Measurements from ENCODE around the gene RMI2.
A peak's percentile ranks its signal among the peaks of the same experiment; 100 is the strongest.

Gene RMI2

GRCh38 chr16:11306381-11306780 is 38.9 kb upstream of the RMI2 start:
- Mint-ChIP-seq H3K4me1 (peaks cover 26% of the 10 kb centered on the region), H3K27ac (no peak overlapping the region), H3K27me3 (no peaks in the 10 kb centered on the region), H3K4me3 (no peak overlapping the region), H3K9me3 (no peaks in the 10 kb centered on the region), H3K36me3 (ENCODE audit: low read depth) (no peaks in the 10 kb centered on the region)
- no peak for DNase-seq
- ATAC-seq: no peak

GRCh38 chr16:11306997-11307638 is 38.1 kb upstream of the RMI2 start:
- Mint-ChIP-seq H3K4me3 (no peak overlapping the region), H3K4me1 (peaks cover 32% of the 10 kb centered on the region), H3K27me3 (no peaks in the 10 kb centered on the region), H3K9me3 (no peaks in the 10 kb centered on the region), H3K36me3 (ENCODE audit: low read depth) (no peaks in the 10 kb centered on the region), H3K27ac (no peak overlapping the region)
- ATAC-seq (no peak), DNase-seq (no peak)

GRCh38 chr16:11307639-11308492 is 37.4 kb upstream of the RMI2 start:
- no peak for DNase-seq
- Mint-ChIP-seq H3K4me3 (no peak overlapping the region), H3K27ac (no peak overlapping the region), H3K9me3 (no peaks in the 10 kb centered on the region), H3K27me3 (no peaks in the 10 kb centered on the region), H3K36me3 (ENCODE audit: low read depth) (no peaks in the 10 kb centered on the region), H3K4me1 (peaks cover 39% of the 10 kb centered on the region)
- no peak for ATAC-seq

GRCh38 chr16:11308493-11309283 is 36.6 kb upstream of the RMI2 start:
- no peak overlapping the region for H3K4me3 Mint-ChIP-seq
- no peak overlapping the region for H3K27ac Mint-ChIP-seq
- no peaks in the 10 kb centered on the region for H3K27me3 Mint-ChIP-seq
- no peaks in the 10 kb centered on the region for H3K9me3 Mint-ChIP-seq
- no peak for DNase-seq
- H3K36me3 Mint-ChIP-seq (ENCODE audit: low read depth): no peaks in the 10 kb centered on the region
- ATAC-seq: no peak
- peaks cover 48% of the 10 kb centered on the region for H3K4me1 Mint-ChIP-seq

GRCh38 chr16:11309895-11310633 is 35.2 kb upstream of the RMI2 start:
- no peaks in the 10 kb centered on the region for H3K36me3 Mint-ChIP-seq (ENCODE audit: low read depth)
- peaks cover 53% of the 10 kb centered on the region for H3K4me1 Mint-ChIP-seq

GRCh38 chr16:11310634-11310977 is 34.7 kb upstream of the RMI2 start:
- DNase-seq: no peak
- Mint-ChIP-seq H3K4me3 (no peak overlapping the region), H3K36me3 (ENCODE audit: low read depth) (no peaks in the 10 kb centered on the region), H3K27me3 (peaks cover 2% of the 10 kb centered on the region), H3K4me1 (peaks cover 53% of the 10 kb centered on the region), H3K27ac (peak overlapping the region; percentile 70), H3K9me3 (no peaks in the 10 kb centered on the region)
- no peak for ATAC-seq

More at GRCh38 chr16:11309895-11310633, 35.2 kb upstream of the RMI2 start:
- no peak for DNase-seq
- ATAC-seq: no peak
- H3K27me3 Mint-ChIP-seq: peaks cover 2% of the 10 kb centered on the region
- H3K4me3 Mint-ChIP-seq: no peak overlapping the region
- no peaks in the 10 kb centered on the region for H3K9me3 Mint-ChIP-seq
- H3K27ac Mint-ChIP-seq: peak overlapping the region; percentile 32

- DNase-seq (peak; percentile 26), ATAC-seq (peak; percentile 15)
- H3K4me1 Mint-ChIP-seq: peaks cover 53% of the 10 kb centered on the region
- H3K27me3 Mint-ChIP-seq: peaks cover 2% of the 10 kb centered on the region
- H3K36me3 Mint-ChIP-seq (ENCODE audit: low read depth): no peaks in the 10 kb centered on the region
- no peaks in the 10 kb centered on the region for H3K9me3 Mint-ChIP-seq
- no peak overlapping the region for H3K4me3 Mint-ChIP-seq
- H3K27ac Mint-ChIP-seq: peak overlapping the region; percentile 70
Measured at GRCh38 chr16:11310997-11311561, 34.2 kb upstream of the RMI2 start.

GRCh38 chr16:11312718-11313492 is 32.4 kb upstream of the RMI2 start:
- ATAC-seq (peak; percentile 16), DNase-seq (no peak)
- Mint-ChIP-seq H3K4me3 (no peak overlapping the region), H3K36me3 (ENCODE audit: low read depth) (no peaks in the 10 kb centered on the region), H3K9me3 (no peaks in the 10 kb centered on the region), H3K27ac (peak overlapping the region; percentile 44), H3K4me1 (peaks cover 50% of the 10 kb centered on the region), H3K27me3 (peaks cover 2% of the 10 kb centered on the region)

- Mint-ChIP-seq H3K27me3 (peaks cover 2% of the 10 kb centered on the region), H3K27ac (no peak overlapping the region), H3K4me3 (no peak overlapping the region), H3K36me3 (ENCODE audit: low read depth) (no peaks in the 10 kb centered on the region), H3K4me1 (peaks cover 45% of the 10 kb centered on the region), H3K9me3 (no peaks in the 10 kb centered on the region)
- DNase-seq: no peak
- no peak for ATAC-seq
Measured at GRCh38 chr16:11313493-11314308, 31.6 kb upstream of the RMI2 start.

- no peak for DNase-seq
- Mint-ChIP-seq H3K36me3 (ENCODE audit: low read depth) (no peaks in the 10 kb centered on the region), H3K27ac (no peak overlapping the region), H3K4me1 (peaks cover 45% of the 10 kb centered on the region), H3K27me3 (peaks cover 2% of the 10 kb centered on the region), H3K4me3 (no peak overlapping the region), H3K9me3 (no peaks in the 10 kb centered on the region)
- no peak for ATAC-seq
Measured at GRCh38 chr16:11314309-11314894, 30.9 kb upstream of the RMI2 start.

- H3K4me1 Mint-ChIP-seq: peaks cover 36% of the 10 kb centered on the region
- no peaks in the 10 kb centered on the region for H3K9me3 Mint-ChIP-seq
- H3K36me3 Mint-ChIP-seq (ENCODE audit: low read depth): no peaks in the 10 kb centered on the region
- H3K27ac Mint-ChIP-seq: no peak overlapping the region
- no peak for DNase-seq
- ATAC-seq: no peak
- H3K4me3 Mint-ChIP-seq: no peak overlapping the region
- peaks cover 2% of the 10 kb centered on the region for H3K27me3 Mint-ChIP-seq
Measured at GRCh38 chr16:11315510-11315909, 29.7 kb upstream of the RMI2 start.

- ATAC-seq (no peak), DNase-seq (no peak)
- Mint-ChIP-seq H3K36me3 (ENCODE audit: low read depth) (no peaks in the 10 kb centered on the region), H3K4me3 (no peak overlapping the region), H3K27me3 (peaks cover 2% of the 10 kb centered on the region), H3K4me1 (peaks cover 27% of the 10 kb centered on the region), H3K9me3 (no peaks in the 10 kb centered on the region), H3K27ac (no peak overlapping the region)
Measured at GRCh38 chr16:11316331-11317015, 28.8 kb upstream of the RMI2 start.

Data from activated naive CD8-positive, alpha-beta T cell treated with anti-CD3 and anti-CD28 coated beads, Interleukin-2, amount 50 U/mL, for 24 hours (primary cell).